ENCODE data around the gene NTM. TPM values are rescaled to one million over a fixed set of nuclear protein-coding genes. Genes with fewer than 3 reads are reported as not detected.

NTM gene
- total and polyA plus RNA-seq, 2 donors (not counting 3 experiments of a cell fraction or from before 2014, with no cell fraction given): 1.00 to 1.1 TPM

DNA sequence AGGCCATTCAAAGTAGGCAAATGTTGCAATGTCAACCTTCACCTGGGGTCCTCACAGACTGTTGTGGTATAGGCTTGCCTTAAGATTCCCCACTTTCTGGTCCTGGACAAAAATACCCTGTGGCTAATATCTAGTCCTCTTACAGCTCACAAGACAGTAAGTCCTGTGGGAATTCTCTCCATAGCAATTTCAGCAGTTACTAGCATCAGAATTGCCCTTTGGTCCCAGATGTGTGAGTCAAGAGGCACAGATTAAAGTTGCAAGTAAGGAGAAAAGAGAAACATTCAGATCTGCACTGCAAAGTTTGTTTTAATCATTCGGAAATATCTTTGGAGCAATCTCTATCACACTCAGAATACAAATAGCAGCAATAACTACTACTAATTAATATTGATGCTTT is 420.2 kb downstream of the NTM start:
- FAIRE-seq (no peak), DNase-seq (ENCODE audit: low read depth, low spot score) (no peak)
- CTCF ChIA-PET: no interaction called here
- TF ChIP-seq EZH2 (IDR thresholded peaks at IDR 0.05; ENCODE audit: borderline replicate concordance, low read depth, low read length, severe bottlenecking) (no peak), GATA2 (IDR thresholded peaks at IDR 0.05; ENCODE audit: insufficient read depth, insufficient read length, low read depth, low read length) (no peak), POLR2AphosphoS5 (IDR thresholded peaks at IDR 0.05; ENCODE audit: insufficient read depth, low read depth, low read length) (no peak), MYC (IDR thresholded peaks at IDR 0.05; ENCODE audit: low read depth, low read length) (no peak), FOS (IDR thresholded peaks at IDR 0.05; ENCODE audit: borderline replicate concordance, insufficient read depth, low read length) (no peak), JUN (IDR thresholded peaks at IDR 0.05; ENCODE audit: borderline replicate concordance, insufficient read depth, insufficient read length, low read depth) (no peak), POLR2A (IDR thresholded peaks at IDR 0.05; ENCODE audit: low read depth, low read length) (no peak)
- TF ChIP-seq, protein P1, sequence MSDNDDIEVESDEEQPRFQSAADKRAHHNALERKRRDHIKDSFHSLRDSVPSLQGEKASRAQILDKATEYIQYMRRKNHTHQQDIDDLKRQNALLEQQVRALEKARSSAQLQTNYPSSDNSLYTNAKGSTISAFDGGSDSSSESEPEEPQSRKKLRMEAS (IDR thresholded peaks at IDR 0.05; ENCODE audit: insufficient read depth, insufficient read length): no peak
- TF ChIP-seq, protein P2, sequence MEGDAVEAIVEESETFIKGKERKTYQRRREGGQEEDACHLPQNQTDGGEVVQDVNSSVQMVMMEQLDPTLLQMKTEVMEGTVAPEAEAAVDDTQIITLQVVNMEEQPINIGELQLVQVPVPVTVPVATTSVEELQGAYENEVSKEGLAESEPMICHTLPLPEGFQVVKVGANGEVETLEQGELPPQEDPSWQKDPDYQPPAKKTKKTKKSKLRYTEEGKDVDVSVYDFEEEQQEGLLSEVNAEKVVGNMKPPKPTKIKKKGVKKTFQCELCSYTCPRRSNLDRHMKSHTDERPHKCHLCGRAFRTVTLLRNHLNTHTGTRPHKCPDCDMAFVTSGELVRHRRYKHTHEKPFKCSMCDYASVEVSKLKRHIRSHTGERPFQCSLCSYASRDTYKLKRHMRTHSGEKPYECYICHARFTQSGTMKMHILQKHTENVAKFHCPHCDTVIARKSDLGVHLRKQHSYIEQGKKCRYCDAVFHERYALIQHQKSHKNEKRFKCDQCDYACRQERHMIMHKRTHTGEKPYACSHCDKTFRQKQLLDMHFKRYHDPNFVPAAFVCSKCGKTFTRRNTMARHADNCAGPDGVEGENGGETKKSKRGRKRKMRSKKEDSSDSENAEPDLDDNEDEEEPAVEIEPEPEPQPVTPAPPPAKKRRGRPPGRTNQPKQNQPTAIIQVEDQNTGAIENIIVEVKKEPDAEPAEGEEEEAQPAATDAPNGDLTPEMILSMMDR (IDR thresholded peaks at IDR 0.05; ENCODE audit: extremely low read depth in 1 of 2, insufficient read depth in 1 of 2, low read depth in 1 of 2, low read length in 2 of 2): no peak
- Histone ChIP-seq H3K27ac (ENCODE audit: insufficient read depth, low read depth, low read length) (no peak overlapping the region), H3K27me3 (ENCODE audit: control insufficient read depth in 2 of 2, insufficient read depth in 2 of 2, low read length in 2 of 2) (peaks cover 0 to 21% of the 10 kb centered on the region in 2 experiments), H3K4me1 (ENCODE audit: control insufficient read depth, extremely low read depth, insufficient read depth, low read length) (no peaks in the 10 kb centered on the region), H3K9ac (replicated peaks; ENCODE audit: extremely low read depth, insufficient read depth, low read length) (no peak overlapping the region), H3K36me3 (ENCODE audit: control insufficient read depth in 2 of 2, extremely low read depth in 1 of 2, insufficient read depth in 2 of 2, low read length in 2 of 2) (no peaks in the 10 kb centered on the region), H3K9me3 (replicated peaks; ENCODE audit: control insufficient read depth, insufficient read depth, low read length) (no peaks in the 10 kb centered on the region), H3K9me1 (replicated peaks; ENCODE audit: control insufficient read depth, extremely low read depth, insufficient read depth, low read length) (no peaks in the 10 kb centered on the region), H2AFZ (ENCODE audit: low read depth, low read length) (no peak overlapping the region), H3K4me3 (replicated peaks in 1 of 3; ENCODE audit: insufficient read depth in 1 of 3, low read depth in 1 of 3, low read length in 3 of 3) (no peak overlapping the region), H3K4me2 (ENCODE audit: insufficient read depth, low read length) (no peak overlapping the region), H3K79me2 (ENCODE audit: control insufficient read depth, insufficient read depth, low read length) (no peaks in the 10 kb centered on the region), H4K20me1 (replicated peaks; ENCODE audit: control insufficient read depth, extremely low read depth, insufficient read depth, low read length) (no peaks in the 10 kb centered on the region)
- BruUV-seq (replicated peaks): no TSS peak
- dilution Hi-C loops (cut with MboI; ENCODE audit: extremely low pct_ligation_motif_present, low sequenced_read_pairs): no loop called here
- intact Hi-C loops (cut with micrococcal nuclease): no loop called here
- POLR2A ChIA-PET: no interaction called here

All from endothelial cell of umbilical vein (primary cell).